Stimulated activated CD8-positive, alpha-beta memory T cell treated with anti-CD3 and anti-CD28 coated beads, Interleukin-12 subunit alpha, Interleukin-12 subunit beta, amount 100 ng/mL, for 4 hours (primary cell): ENCODE data around the gene LRRC4C.
"Not testable (repeated sequence)": the region's sequence is repeated elsewhere in the genome, so short reads cannot be mapped to it uniquely, and the experiment has no call there.

Source experiments
- DNase-seq: peaks from one replicate; pipeline ENCODE4 v3.0.0-alpha.2; 2020; ENCODE audit warnings: low read depth

LRRC4C gene

GRCh38 chr11:41018224-41018623 lies 441.2 kb downstream of the LRRC4C start:
- DNase-seq, result no peak

- no peak for DNase-seq
Measured at GRCh38 chr11:41010361-41011050, 448.9 kb downstream of the LRRC4C start.

GRCh38 chr11:41005986-41006385 lies 453.5 kb downstream of the LRRC4C start:
- DNase-seq, result no peak

GRCh38 chr11:41003339-41004282 lies 455.8 kb downstream of the LRRC4C start:
- no peak for DNase-seq

GRCh38 chr11:40998920-40999319 lies 460.5 kb downstream of the LRRC4C start:
- DNase-seq, result no peak

- DNase-seq, result no peak
Measured at GRCh38 chr11:40987776-40988435, 471.5 kb downstream of the LRRC4C start.

GRCh38 chr11:40986320-40986719 lies 473.1 kb downstream of the LRRC4C start:
- DNase-seq, result no peak

- DNase-seq, result no peak
Measured at GRCh38 chr11:40975076-40975475, 484.4 kb downstream of the LRRC4C start.

GRCh38 chr11:40974186-40974795 lies 485.2 kb downstream of the LRRC4C start:
- no peak for DNase-seq

GRCh38 chr11:40958707-40959106 lies 500.7 kb downstream of the LRRC4C start:
- DNase-seq, result no peak

GRCh38 chr11:40952479-40952878 lies 507.0 kb downstream of the LRRC4C start:
- no peak for DNase-seq

GRCh38 chr11:40938002-40938401 lies 521.5 kb downstream of the LRRC4C start:
- DNase-seq, result no peak

GRCh38 chr11:40924915-40925314 lies 534.5 kb downstream of the LRRC4C start:
- no peak for DNase-seq

- DNase-seq, result no peak
Measured at GRCh38 chr11:40921246-40921645, 538.2 kb downstream of the LRRC4C start.

- not testable (repeated sequence) for DNase-seq
Measured at GRCh38 chr11:40910774-40911173, 548.7 kb downstream of the LRRC4C start.

GRCh38 chr11:40894501-40894900 lies 565.0 kb downstream of the LRRC4C start:
- DNase-seq, result no peak

- no peak for DNase-seq
Measured at GRCh38 chr11:40885250-40885954, 574.0 kb downstream of the LRRC4C start.

GRCh38 chr11:40882301-40882700 lies 577.2 kb downstream of the LRRC4C start:
- no peak for DNase-seq

GRCh38 chr11:40879911-40880310 lies 579.5 kb downstream of the LRRC4C start:
- DNase-seq, result no peak

- DNase-seq, result no peak
Measured at GRCh38 chr11:40877981-40878380, 581.5 kb downstream of the LRRC4C start.

- no peak for DNase-seq
Measured at GRCh38 chr11:40877256-40877655, 582.2 kb downstream of the LRRC4C start.
